Liver (tissue), 3 donors: ENCODE data around the gene RBM20.

ENCODE experiments used
- EGR1 ChIP-seq, 2 donors: IDR thresholded peaks; 2 replicates each; pipeline ENCODE4 v1.6.1; 2016 to 2018; ENCODE audit warnings: antibody characterized with exemption in 2 of 2, low read depth in 2 of 2
- YY1 ChIP-seq: IDR thresholded peaks from 2 replicates; pipeline ENCODE4 v1.6.1; 2016; ENCODE audit warnings: antibody characterized with exemption, mild to moderate bottlenecking
- TF ChIP-seq, protein P1 (sequence below): fragments of 150-350 bp; IDR thresholded peaks from 2 replicates; pipeline ENCODE4 v1.5.1; 2017; ENCODE audit warnings: improper control_type of control experiment, low read depth, low read length; ENCODE audit not compliant: missing input control
- donor health status: healthy.
- donor health status: healthy.

DNA sequence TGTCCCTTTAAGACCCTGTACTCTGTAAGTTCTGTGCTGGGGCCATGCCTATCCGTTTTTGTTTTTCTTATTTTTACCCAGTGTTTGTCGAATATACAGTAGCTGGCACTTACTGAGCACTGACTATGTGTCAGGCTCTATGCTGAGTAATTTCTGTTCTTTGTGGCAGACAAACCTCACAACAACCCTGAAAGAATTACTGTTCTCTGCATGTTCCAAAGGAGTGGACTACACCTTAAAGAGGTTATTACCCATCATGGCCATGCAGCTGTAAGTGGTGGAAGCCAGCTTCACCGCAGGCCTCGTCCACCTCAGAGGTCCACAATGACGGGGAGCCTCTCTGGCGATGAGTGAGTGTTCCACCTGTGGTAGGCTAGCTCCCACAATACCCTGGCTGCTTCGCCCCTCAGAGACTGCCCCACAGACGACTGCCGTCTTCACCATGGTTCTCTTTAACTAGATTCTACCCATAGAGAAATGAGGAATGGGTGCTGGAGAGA, 30.1 kb upstream of the RBM20 start:
- TF ChIP-seq, protein P1, sequence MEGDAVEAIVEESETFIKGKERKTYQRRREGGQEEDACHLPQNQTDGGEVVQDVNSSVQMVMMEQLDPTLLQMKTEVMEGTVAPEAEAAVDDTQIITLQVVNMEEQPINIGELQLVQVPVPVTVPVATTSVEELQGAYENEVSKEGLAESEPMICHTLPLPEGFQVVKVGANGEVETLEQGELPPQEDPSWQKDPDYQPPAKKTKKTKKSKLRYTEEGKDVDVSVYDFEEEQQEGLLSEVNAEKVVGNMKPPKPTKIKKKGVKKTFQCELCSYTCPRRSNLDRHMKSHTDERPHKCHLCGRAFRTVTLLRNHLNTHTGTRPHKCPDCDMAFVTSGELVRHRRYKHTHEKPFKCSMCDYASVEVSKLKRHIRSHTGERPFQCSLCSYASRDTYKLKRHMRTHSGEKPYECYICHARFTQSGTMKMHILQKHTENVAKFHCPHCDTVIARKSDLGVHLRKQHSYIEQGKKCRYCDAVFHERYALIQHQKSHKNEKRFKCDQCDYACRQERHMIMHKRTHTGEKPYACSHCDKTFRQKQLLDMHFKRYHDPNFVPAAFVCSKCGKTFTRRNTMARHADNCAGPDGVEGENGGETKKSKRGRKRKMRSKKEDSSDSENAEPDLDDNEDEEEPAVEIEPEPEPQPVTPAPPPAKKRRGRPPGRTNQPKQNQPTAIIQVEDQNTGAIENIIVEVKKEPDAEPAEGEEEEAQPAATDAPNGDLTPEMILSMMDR: no peak
- TF ChIP-seq YY1 (no peak), EGR1 (IDR thresholded peaks at IDR 0.05; ENCODE audit: low read depth in 2 of 2) (no peak)
